GM12878 (cell line): Measurements from ENCODE around the gene MAD1L1. TPM values are rescaled to one million over a fixed set of nuclear protein-coding genes. Genes with fewer than 3 reads are reported as not detected.

Experiments
- ATAC-seq: fragments of 200-7000 bp; cut with Tn5 transposase; 3 replicates; pipeline ENCODE4 v1.9.1; 2020; ENCODE audit warnings: mild to moderate bottlenecking, moderate library complexity
- BruUV-seq: library from RNA; stranded (reverse); fragments of 400-500 nt; replicated peaks from 2 replicates; lab custom pipeline; 2021; lab: Mats Ljungman, UMichigan
- CTCF ChIA-PET: fragments of 300-600 bp; sonication (Branson Sonifier 250); formaldehyde crosslinking; extraction: SDS; loops from one replicate; lab custom pipeline; 2021; ENCODE audit warnings: inconsistent platforms; lab: Yijun Ruan, JAX
- POLR2A ChIA-PET: fragments of 350-600 bp; formaldehyde crosslinking; extraction: SDS; loops from one replicate; lab custom pipeline; 2021; ENCODE audit warnings: inconsistent platforms; lab: Charles Lee
- RAD21 ChIA-PET: fragments of 300-600 bp; sonication (Branson Sonifier 250); formaldehyde crosslinking; loops from one replicate; lab custom pipeline; 2023; ENCODE audit warnings: antibody characterized with exemption; ENCODE audit not compliant: unreplicated experiment; lab: Charles Lee
- SMC1A ChIA-PET: fragments of 300-600 bp; sonication (Branson Sonifier 250); formaldehyde crosslinking; loops from one replicate; lab custom pipeline; 2023; ENCODE audit not compliant: unreplicated experiment, uncharacterized antibody; lab: Charles Lee
- DNase-seq: peaks from one replicate; pipeline ENCODE4 v3.0.0-alpha.2; 2011; ENCODE audit warnings: low read depth, low spot score
- FAIRE-seq: peaks from 3 replicates; lab custom pipeline; 2011; peaks lifted over from hg19 to GRCh38; lab: Jason Lieb, UNC
- H2AFZ ChIP-seq: 2 replicates; pipeline ENCODE4 v1.6.0; 2011; ENCODE audit warnings: low read depth, low read length, control low read depth; ENCODE audit not compliant: control insufficient read depth
- H3K27ac ChIP-seq: 2 replicates; pipeline ENCODE4 v1.5.1; 2011; ENCODE audit warnings: control low read depth; ENCODE audit not compliant: control insufficient read depth, insufficient read depth
- H3K27me3 ChIP-seq, 2 experiments: replicated peaks in 1 of 2; 2 replicates each; pipeline versions ENCODE4 v1.6.0 to v1.6.1; 2011; ENCODE audit warnings: low read length in 1 of 2; ENCODE audit not compliant: control insufficient read depth in 2 of 2, insufficient read depth in 2 of 2
- H3K36me3 ChIP-seq, 2 experiments: 2 replicates each; pipeline ENCODE4 v1.5.1; 2011; ENCODE audit warnings: low read length in 1 of 2; ENCODE audit not compliant: control insufficient read depth in 2 of 2, insufficient read depth in 2 of 2
- H3K4me1 ChIP-seq: 2 replicates; pipeline ENCODE4 v1.6.1; 2011; ENCODE audit warnings: mild to moderate bottlenecking, low read length, moderate library complexity, mixed read lengths; ENCODE audit not compliant: control insufficient read depth, insufficient read depth
- H3K4me2 ChIP-seq: 2 replicates; pipeline ENCODE4 v1.6.0; 2011; ENCODE audit warnings: control low read depth; ENCODE audit not compliant: control insufficient read depth, insufficient read depth
- H3K4me3 ChIP-seq: fragments of 200-600 bp; sonication (generic); 2 replicates; pipeline ENCODE4 v1.5.1; 2016
- H3K79me2 ChIP-seq: 2 replicates; pipeline ENCODE4 v1.6.0; 2011; ENCODE audit warnings: low read length; ENCODE audit not compliant: control insufficient read depth, insufficient read depth
- H3K9ac ChIP-seq: 2 replicates; pipeline ENCODE4 v1.8.0; 2011; ENCODE audit warnings: low read length, control low read depth, mixed read lengths; ENCODE audit not compliant: control insufficient read depth, insufficient read depth
- H3K9me3 ChIP-seq: replicated peaks from 3 replicates; pipeline ENCODE4 v1.5.1; 2011; ENCODE audit warnings: mild to moderate bottlenecking, low read length; ENCODE audit not compliant: control insufficient read depth, insufficient read depth
- H4K20me1 ChIP-seq: 2 replicates; pipeline ENCODE4 v1.6.0; 2011; ENCODE audit not compliant: control insufficient read depth, insufficient read depth
- CREB1 ChIP-seq: IDR thresholded peaks from 2 replicates; pipeline ENCODE4 v1.6.1; 2012; ENCODE audit warnings: low read depth, mild to moderate bottlenecking, inconsistent platforms
- ETV6 ChIP-seq, 2 experiments: fragments of 450-650 bp in 1 of 2; IDR thresholded peaks in 1 of 2; conservative IDR thresholded peaks in 1 of 2; 2 replicates each; pipeline ENCODE4 v1.6.1; 2014; ENCODE audit warnings: antibody characterized with exemption in 1 of 2, borderline replicate concordance in 1 of 2, low read depth in 1 of 2, mild to moderate bottlenecking in 1 of 2, moderate library complexity in 1 of 2
- HDGF ChIP-seq: fragments of 450-650 bp; IDR thresholded peaks from 2 replicates; pipeline ENCODE4 v1.6.1; 2016; ENCODE audit warnings: antibody characterized with exemption
- IRF4 ChIP-seq: IDR thresholded peaks from 2 replicates; pipeline ENCODE4 v1.6.1; 2011; ENCODE audit warnings: low read depth, low read length
- PAX5 ChIP-seq: IDR thresholded peaks from 2 replicates; pipeline ENCODE4 v1.6.1; 2011; ENCODE audit warnings: low read depth, low read length, borderline replicate concordance
- ZBTB11 ChIP-seq: fragments of 450-650 bp; formaldehyde crosslinking; IDR thresholded peaks from 2 replicates; pipeline ENCODE4 v1.5.0; 2022; ENCODE audit warnings: mild to moderate bottlenecking, missing genetic modification characterization
- WGBS: methylation state at CpG from one replicate; pipeline ENCODE4 v1.1.6; 2016; ENCODE audit warnings: low lambda C conversion rate; ENCODE audit not compliant: insufficient replicate concordance, insufficient coverage; ENCODE audit errors: missing lambda C conversion rate; 5-methylcytosine and 5-hydroxymethylcytosine counted together
- in situ Hi-C: fragments of 300-500 bp; cut with MboI; formaldehyde crosslinking; loops from 9 replicates; pipeline ENCODE4 v1.14.3; 2018; ENCODE audit warnings: mixed read lengths
- intact Hi-C: fragments of 100-400 bp; cut with micrococcal nuclease; formaldehyde crosslinking; loops from one replicate; pipeline ENCODE4 v1.14.2; 2022; ENCODE audit not compliant: unreplicated experiment
- polyA plus RNA-seq, 11 experiments: library from polyadenylated mRNA; depleted of rRNA in 4 of 11; unstranded in 6 of 11; stranded (reverse) in 5 of 11; fragments of >200 nt; fragmentation: Nextera tagmentation in 4 of 11; fragmentation: Illumina TruSeq in 1 of 11; extraction: Ambion mirVana in 4 of 11; extraction: Trizol in 1 of 11; gene quantifications; 1 replicate in 1 of 11; 2 replicates in 10 of 11; pipeline versions ENCODE4 v1.2.1 to v1.2.3, GENCODE V29; 2011 to 2016; ENCODE audit warnings: inconsistent platforms in 2 of 11, missing spikeins in 2 of 11, low read depth in 1 of 11
- total RNA-seq, 4 experiments: library from RNA; depleted of rRNA in 3 of 4; stranded (reverse); fragments of >200 nt in 3 of 4; fragmentation: Illumina TruSeq in 1 of 4; extraction: Trizol in 1 of 4; gene quantifications; 2 replicates each; pipeline versions ENCODE4 v1.2.1 to v1.2.3, GENCODE V29; 2013 to 2021

Gene MAD1L1
- total and polyA plus RNA-seq, 10 of the 15 experiments (the other 5 are each of a cell fraction or from before 2014, with no cell fraction given) = 2.2 to 76.8 (median 38.3) TPM

DNA sequence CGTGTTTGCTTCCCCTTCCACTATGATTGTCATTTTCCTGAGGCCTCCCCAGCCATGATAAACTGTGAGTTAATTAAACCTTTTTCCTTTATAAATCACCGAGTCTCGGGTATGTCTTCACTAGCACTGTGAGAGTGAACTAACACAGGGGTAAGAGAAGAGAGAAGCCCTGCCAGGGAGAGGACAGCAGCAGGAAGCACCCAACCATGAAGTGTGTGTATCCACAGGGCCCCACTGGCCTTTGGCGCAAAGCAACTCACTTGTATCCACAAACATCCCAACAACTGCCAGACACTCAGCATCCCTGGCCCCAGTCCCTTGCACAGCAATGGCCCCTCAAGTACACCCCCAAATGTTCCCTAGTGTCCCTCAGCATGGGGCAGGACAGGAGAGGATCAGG lies 115.1 kb downstream of the MAD1L1 start:
- Histone ChIP-seq H3K36me3 (peaks cover 0 to 11% of the 10 kb centered on the region in 2 experiments; a peak in 2 of 4 replicates), H3K79me2 (no peaks in the 10 kb centered on the region), H3K27ac (no peak overlapping the region), H3K4me1 (no peaks in the 10 kb centered on the region; the same call in 1 of the 2 replicates), H3K4me2 (no peak overlapping the region), H3K27me3 (no peaks in the 10 kb centered on the region), H3K9ac (no peak overlapping the region), H2AFZ (no peak overlapping the region), H4K20me1 (no peaks in the 10 kb centered on the region)
- in situ Hi-C loops (no loop called here), intact Hi-C loops (no loop called here)
- WGBS = 73% methylated on average over 4 of the region's 4 CpGs
- RAD21 ChIA-PET = no interaction called here
- no peak for ATAC-seq
- SMC1A ChIA-PET = no interaction called here
- POLR2A ChIA-PET = no interaction called here
- no peak for DNase-seq
- TF ChIP-seq CREB1 (no peak), HDGF (no peak), IRF4 (no peak), ETV6 (conservative IDR thresholded peaks at IDR 0.05 in 1 of 2, IDR thresholded peaks at IDR 0.05 in 1 of 2; ENCODE audit: borderline replicate concordance in 1 of 2, low read depth in 1 of 2) (no peak), PAX5 (0 out of 2 replicates have a peak, but pooled peaks have one; percentile 31), ZBTB11 (no peak)
- TF ChIP-seq, all 136 proteins: peak for 1
- no peak overlapping the region for H3K4me3 ChIP-seq
- CTCF ChIA-PET = no interaction called here
- H3K9me3 ChIP-seq = peaks cover 7% of the 10 kb centered on the region; the same call in 1 of the 3 replicates
- no peak for FAIRE-seq
- BruUV-seq = no TSS peak
